ENCODE measurements around the gene B4GALT3.
A peak's percentile ranks its signal among the peaks of the same experiment; 100 is the strongest.

The B4GALT3 gene

DNA sequence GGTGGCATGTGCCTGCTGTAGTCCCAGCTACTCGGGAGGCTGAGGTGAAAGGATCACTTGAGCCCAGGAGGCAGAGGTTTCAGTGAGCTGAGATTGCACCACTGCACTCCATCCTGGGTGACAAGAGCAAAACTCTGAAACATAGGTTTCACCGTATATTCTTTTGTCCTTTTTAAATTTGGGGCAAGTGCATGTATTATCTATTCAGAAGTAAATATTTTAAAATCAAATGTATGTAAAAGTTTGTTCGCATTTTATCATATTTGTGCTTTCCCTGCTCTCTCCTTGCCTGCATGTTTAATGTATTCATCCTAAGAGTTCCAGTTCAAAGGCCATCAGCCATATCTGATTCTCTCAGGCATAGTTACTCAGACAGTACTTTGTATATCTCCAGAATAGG, 31.5 kb downstream of the B4GALT3 start:
- Histone ChIP-seq H3K27me3 (ENCODE audit: insufficient read depth, low read length) (no peaks in the 10 kb centered on the region), H2AFZ (ENCODE audit: insufficient read depth, low read length, poor library complexity) (no peak overlapping the region), H3K4me2 (ENCODE audit: low read length) (no peak overlapping the region), H2BK12ac (ENCODE audit: low read length) (no peak overlapping the region), H3K4me3 (ENCODE audit: low read depth, low read length) (no peak overlapping the region), H3K79me2 (ENCODE audit: control insufficient read depth, insufficient read depth, low read length, poor library complexity) (no peaks in the 10 kb centered on the region), H3K14ac (ENCODE audit: low read length) (no peak overlapping the region), H3K9me3 (ENCODE audit: insufficient read depth, low read depth, low read length) (no peaks in the 10 kb centered on the region), H3K23ac (ENCODE audit: low read length) (no peak overlapping the region), H3K79me1 (ENCODE audit: low read length) (no peaks in the 10 kb centered on the region), H4K8ac (ENCODE audit: low read depth, low read length) (no peak overlapping the region), H3K36me3 (ENCODE audit: control insufficient read depth in 1 of 2, insufficient read depth in 2 of 2, low read length in 2 of 2) (peaks cover 0 to 2% of the 10 kb centered on the region in 2 experiments), H3K4ac (ENCODE audit: low read depth, low read length) (no peak overlapping the region), H3K18ac (ENCODE audit: low read length) (no peak overlapping the region), H3K27ac (ENCODE audit: low read depth, low read length) (no peak overlapping the region), H2BK120ac (ENCODE audit: insufficient read depth, low read length, poor library complexity) (no peak overlapping the region), H4K12ac (ENCODE audit: low read depth, low read length) (no peak overlapping the region), H3K4me1 (ENCODE audit: control insufficient read depth in 1 of 2, insufficient read depth in 2 of 2, low read length in 2 of 2) (no peaks in the 10 kb centered on the region), H2BK5ac (ENCODE audit: low read depth, low read length, poor library complexity) (no peak overlapping the region), H2AK5ac (ENCODE audit: low read length) (no peak overlapping the region), H3K9ac (ENCODE audit: low read length) (no peak overlapping the region), H4K91ac (ENCODE audit: low read depth, low read length) (no peak overlapping the region)
- DNase-seq = no peak
- no CpG with 5 or more reads among the region's 3 CpGs for WGBS (ENCODE audit: extremely low coverage, insufficient coverage, insufficient read length)

DNA sequence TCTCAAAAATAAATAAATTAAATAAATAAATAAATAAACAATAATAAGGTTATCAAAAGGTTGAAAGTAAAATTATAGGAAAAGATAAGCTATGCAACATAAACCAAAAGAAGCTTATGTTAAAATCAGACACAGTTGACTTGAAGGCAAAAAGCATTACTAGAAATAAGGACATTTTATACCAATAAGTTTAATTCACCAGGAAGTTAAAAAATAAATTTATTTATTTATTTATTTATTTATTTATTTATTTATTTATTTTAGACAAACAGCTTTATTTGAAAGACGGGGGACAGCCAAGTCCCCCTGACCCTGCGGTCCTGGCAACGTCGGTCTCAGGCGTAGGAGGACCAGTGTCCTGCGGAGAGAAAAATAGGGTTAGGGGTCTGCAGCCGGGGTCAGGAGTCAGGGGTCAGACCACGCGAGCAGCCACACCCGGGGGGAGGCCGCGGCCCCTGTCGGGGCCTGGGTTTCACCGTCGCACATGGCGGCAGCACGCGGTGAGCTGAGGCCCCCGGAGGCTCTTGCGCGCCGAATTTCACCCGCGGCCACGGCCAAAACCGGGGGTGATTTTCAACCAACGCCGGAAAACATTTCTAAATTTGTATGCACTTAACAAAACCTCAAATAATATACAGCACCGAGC, 36.4 kb downstream of the B4GALT3 start:
- Histone ChIP-seq H4K12ac (ENCODE audit: low read depth, low read length) (no peak overlapping the region), H3K27me3 (ENCODE audit: insufficient read depth, low read length) (no peaks in the 10 kb centered on the region), H2BK120ac (ENCODE audit: insufficient read depth, low read length, poor library complexity) (no peak overlapping the region), H3K23ac (ENCODE audit: low read length) (no peak overlapping the region), H3K9me3 (ENCODE audit: insufficient read depth, low read depth, low read length) (no peaks in the 10 kb centered on the region), H2AK5ac (ENCODE audit: low read length) (no peak overlapping the region), H2BK5ac (ENCODE audit: low read depth, low read length, poor library complexity) (no peak overlapping the region), H2AFZ (ENCODE audit: insufficient read depth, low read length, poor library complexity) (no peak overlapping the region), H3K36me3 (ENCODE audit: control insufficient read depth in 1 of 2, insufficient read depth in 2 of 2, low read length in 2 of 2) (peaks cover 0 to 2% of the 10 kb centered on the region in 2 experiments), H2BK12ac (ENCODE audit: low read length) (peak overlapping the region; percentile 58), H3K79me1 (ENCODE audit: low read length) (no peaks in the 10 kb centered on the region), H4K8ac (ENCODE audit: low read depth, low read length) (no peak overlapping the region), H3K18ac (ENCODE audit: low read length) (no peak overlapping the region), H3K4ac (ENCODE audit: low read depth, low read length) (no peak overlapping the region), H3K4me3 (ENCODE audit: low read depth, low read length) (no peak overlapping the region), H3K79me2 (ENCODE audit: control insufficient read depth, insufficient read depth, low read length, poor library complexity) (no peaks in the 10 kb centered on the region), H4K91ac (ENCODE audit: low read depth, low read length) (no peak overlapping the region), H3K14ac (ENCODE audit: low read length) (no peak overlapping the region), H3K4me1 (ENCODE audit: control insufficient read depth in 1 of 2, insufficient read depth in 2 of 2, low read length in 2 of 2) (peaks cover 10 to 16% of the 10 kb centered on the region in 2 experiments), H3K4me2 (ENCODE audit: low read length) (no peak overlapping the region), H3K27ac (ENCODE audit: low read depth, low read length) (no peak overlapping the region), H3K9ac (ENCODE audit: low read length) (no peak overlapping the region)
- no peak for DNase-seq
- no CpG with 5 or more reads among the region's 29 CpGs for WGBS (ENCODE audit: extremely low coverage, insufficient coverage, insufficient read length)

DNA sequence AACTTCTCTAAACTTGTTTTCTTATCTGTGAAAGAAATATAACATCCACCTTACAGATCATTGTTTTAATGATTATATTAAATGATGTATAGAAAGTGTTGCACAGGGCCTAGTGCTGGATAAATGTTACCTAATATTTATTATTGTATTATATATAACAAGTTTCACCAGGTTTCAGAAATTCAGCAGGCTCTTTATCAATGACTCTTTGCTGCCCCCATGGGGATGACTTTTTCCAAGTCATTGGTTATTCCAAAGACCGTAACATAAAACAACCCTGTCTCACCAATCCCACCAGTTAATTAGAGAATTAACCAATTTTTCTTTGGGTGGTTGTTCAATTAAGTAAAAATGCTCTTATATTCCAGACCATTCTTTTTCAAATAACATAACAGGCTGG, 37.5 kb downstream of the B4GALT3 start:
- Histone ChIP-seq H2BK12ac (ENCODE audit: low read length) (no peak overlapping the region), H3K27ac (ENCODE audit: low read depth, low read length) (no peak overlapping the region), H4K91ac (ENCODE audit: low read depth, low read length) (no peak overlapping the region), H3K79me1 (ENCODE audit: low read length) (no peaks in the 10 kb centered on the region), H3K18ac (ENCODE audit: low read length) (no peak overlapping the region), H3K4me3 (ENCODE audit: low read depth, low read length) (no peak overlapping the region), H3K27me3 (ENCODE audit: insufficient read depth, low read length) (no peaks in the 10 kb centered on the region), H3K23ac (ENCODE audit: low read length) (no peak overlapping the region), H2AFZ (ENCODE audit: insufficient read depth, low read length, poor library complexity) (no peak overlapping the region), H3K4me2 (ENCODE audit: low read length) (no peak overlapping the region), H3K4ac (ENCODE audit: low read depth, low read length) (no peak overlapping the region), H2BK120ac (ENCODE audit: insufficient read depth, low read length, poor library complexity) (no peak overlapping the region), H2AK5ac (ENCODE audit: low read length) (no peak overlapping the region), H3K14ac (ENCODE audit: low read length) (no peak overlapping the region), H3K4me1 (ENCODE audit: control insufficient read depth in 1 of 2, insufficient read depth in 2 of 2, low read length in 2 of 2) (peaks cover 12 to 16% of the 10 kb centered on the region in 2 experiments), H3K36me3 (ENCODE audit: control insufficient read depth in 1 of 2, insufficient read depth in 2 of 2, low read length in 2 of 2) (peaks cover 0 to 4% of the 10 kb centered on the region in 2 experiments), H4K8ac (ENCODE audit: low read depth, low read length) (no peak overlapping the region), H2BK5ac (ENCODE audit: low read depth, low read length, poor library complexity) (no peak overlapping the region), H4K12ac (ENCODE audit: low read depth, low read length) (no peak overlapping the region), H3K79me2 (ENCODE audit: control insufficient read depth, insufficient read depth, low read length, poor library complexity) (no peaks in the 10 kb centered on the region), H3K9ac (ENCODE audit: low read length) (no peak overlapping the region), H3K9me3 (ENCODE audit: insufficient read depth, low read depth, low read length) (no peaks in the 10 kb centered on the region)
- no CpG with 5 or more reads among the region's 1 CpG for WGBS (ENCODE audit: extremely low coverage, insufficient coverage, insufficient read length)
- peak; percentile 44 to 73 for DNase-seq

DNA sequence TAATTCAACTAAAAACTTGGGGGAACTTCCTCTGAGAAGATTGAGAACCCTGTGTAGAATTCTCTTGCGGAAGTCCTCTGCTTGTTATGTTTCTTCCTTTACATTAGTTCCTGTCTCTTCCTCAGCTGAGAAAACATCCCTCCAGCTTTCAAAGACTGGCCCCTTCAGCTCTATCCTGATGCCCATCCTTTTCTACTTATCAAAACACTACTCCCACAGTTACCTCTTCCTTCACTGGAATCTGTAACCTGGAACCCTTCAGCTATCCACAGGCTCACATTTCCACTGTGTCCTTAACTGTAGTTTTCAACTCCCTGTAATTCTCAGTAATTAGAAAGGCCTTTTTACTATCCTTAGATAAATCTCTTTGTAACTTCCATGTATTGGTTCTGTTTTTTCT, 38.9 kb downstream of the B4GALT3 start:
- H3K4me2 ChIP-seq (ENCODE audit: low read length) = no peak overlapping the region
- no peak overlapping the region for H4K12ac ChIP-seq (ENCODE audit: low read depth, low read length)
- WGBS (ENCODE audit: extremely low coverage, insufficient coverage, insufficient read length) = no CpG with 5 or more reads among the region's 1 CpG
- H3K79me2 ChIP-seq (ENCODE audit: control insufficient read depth, insufficient read depth, low read length, poor library complexity) = peaks cover under 1% of the 10 kb centered on the region
- no peak overlapping the region for H2BK12ac ChIP-seq (ENCODE audit: low read length)
- H3K79me1 ChIP-seq (ENCODE audit: low read length) = peaks cover 4% of the 10 kb centered on the region
- no peak overlapping the region for H3K23ac ChIP-seq (ENCODE audit: low read length)
- DNase-seq = no peak
- H3K27ac ChIP-seq (ENCODE audit: low read depth, low read length) = no peak overlapping the region
- H3K9me3 ChIP-seq (ENCODE audit: insufficient read depth, low read depth, low read length) = no peaks in the 10 kb centered on the region
- H4K91ac ChIP-seq (ENCODE audit: low read depth, low read length) = no peak overlapping the region
- H3K27me3 ChIP-seq (ENCODE audit: insufficient read depth, low read length) = no peaks in the 10 kb centered on the region
- H2BK120ac ChIP-seq (ENCODE audit: insufficient read depth, low read length, poor library complexity) = no peak overlapping the region
- H3K18ac ChIP-seq (ENCODE audit: low read length) = no peak overlapping the region
- peaks cover 0 to 6% of the 10 kb centered on the region in 2 experiments for H3K36me3 ChIP-seq (ENCODE audit: control insufficient read depth in 1 of 2, insufficient read depth in 2 of 2, low read length in 2 of 2)
- H2AK5ac ChIP-seq (ENCODE audit: low read length) = no peak overlapping the region
- H3K14ac ChIP-seq (ENCODE audit: low read length) = no peak overlapping the region
- peaks cover 18 to 22% of the 10 kb centered on the region in 2 experiments for H3K4me1 ChIP-seq (ENCODE audit: control insufficient read depth in 1 of 2, insufficient read depth in 2 of 2, low read length in 2 of 2)
- no peak overlapping the region for H4K8ac ChIP-seq (ENCODE audit: low read depth, low read length)
- H3K4ac ChIP-seq (ENCODE audit: low read depth, low read length) = no peak overlapping the region
- H3K4me3 ChIP-seq (ENCODE audit: low read depth, low read length) = no peak overlapping the region
- no peak overlapping the region for H2AFZ ChIP-seq (ENCODE audit: insufficient read depth, low read length, poor library complexity)
- no peak overlapping the region for H2BK5ac ChIP-seq (ENCODE audit: low read depth, low read length, poor library complexity)
- H3K9ac ChIP-seq (ENCODE audit: low read length) = no peak overlapping the region

Data from trophoblast cell (in vitro differentiated cells and primary cell).